Peyer's patch (tissue), 4 donors: ENCODE measurements around the gene ZSCAN25. TPM values are rescaled to one million over a fixed set of nuclear protein-coding genes. Genes with fewer than 3 reads are reported as not detected.
A peak's percentile ranks its signal among the peaks of the same experiment; 100 is the strongest.
"Not testable (repeated sequence)": the region's sequence is repeated elsewhere in the genome, so short reads cannot be mapped to it uniquely, and the experiment has no call there.

Experiments
- DNase-seq, 3 donors: peaks; one replicate each; pipeline ENCODE4 v3.0.0-alpha.2; 2017 to 2019
- H3K27ac ChIP-seq, 4 donors: fragments of 200-600 bp; sonication (generic); one replicate each; pipeline ENCODE4 v1.5.1; 2016 to 2019
- H3K27me3 ChIP-seq, 2 donors: fragments of 200-600 bp; sonication (generic); one replicate each; pipeline ENCODE4 v1.5.1; 2019
- H3K36me3 ChIP-seq, 3 donors: fragments of 200-600 bp; sonication (generic); one replicate each; pipeline ENCODE4 v1.5.1; 2016 to 2019
- H3K4me1 ChIP-seq, 4 donors: fragments of 200-600 bp; sonication (generic); one replicate each; pipeline ENCODE4 v1.5.1; 2016 to 2019
- H3K4me3 ChIP-seq, 4 donors: fragments of 200-600 bp; sonication (generic); 1 replicate in 3 of 4; 2 replicates in 1 of 4; pipeline ENCODE4 v1.5.1; 2016 to 2019; ENCODE audit warnings: mild to moderate bottlenecking in 1 of 4
- H3K9me3 ChIP-seq, 4 donors: fragments of 200-600 bp; sonication (generic); one replicate each; pipeline ENCODE4 v1.5.1; 2016 to 2019; ENCODE audit warnings: mild to moderate bottlenecking in 1 of 4
- POLR2A ChIP-seq, 2 donors: fragments of 450-650 bp; IDR thresholded peaks; one replicate each; pipeline ENCODE4 v1.5.1; 2017; ENCODE audit warnings: antibody characterized with exemption in 2 of 2, mild to moderate bottlenecking in 2 of 2, moderate library complexity in 2 of 2
- total RNA-seq, 4 donors: library from RNA; depleted of rRNA; stranded (reverse); fragments of >200 nt; gene quantifications; one replicate each; pipeline ENCODE4 v1.1.0, GENCODE V29; 2016
- TF ChIP-seq, protein P1 (sequence below), 6 experiments: fragments of 450-650 bp in 4 of 6; fragments of 200-600 bp in 2 of 6; sonication (generic) in 1 of 6; IDR thresholded peaks; one replicate each; pipeline ENCODE4 v1.5.1; 2017 to 2019; ENCODE audit warnings: antibody characterized with exemption in 6 of 6, mild to moderate bottlenecking in 3 of 6, moderate library complexity in 1 of 6

ZSCAN25 gene
- total RNA-seq, result 10 to 100 TPM; 20.0 to 36.4 (median 31.9) TPM

DNA sequence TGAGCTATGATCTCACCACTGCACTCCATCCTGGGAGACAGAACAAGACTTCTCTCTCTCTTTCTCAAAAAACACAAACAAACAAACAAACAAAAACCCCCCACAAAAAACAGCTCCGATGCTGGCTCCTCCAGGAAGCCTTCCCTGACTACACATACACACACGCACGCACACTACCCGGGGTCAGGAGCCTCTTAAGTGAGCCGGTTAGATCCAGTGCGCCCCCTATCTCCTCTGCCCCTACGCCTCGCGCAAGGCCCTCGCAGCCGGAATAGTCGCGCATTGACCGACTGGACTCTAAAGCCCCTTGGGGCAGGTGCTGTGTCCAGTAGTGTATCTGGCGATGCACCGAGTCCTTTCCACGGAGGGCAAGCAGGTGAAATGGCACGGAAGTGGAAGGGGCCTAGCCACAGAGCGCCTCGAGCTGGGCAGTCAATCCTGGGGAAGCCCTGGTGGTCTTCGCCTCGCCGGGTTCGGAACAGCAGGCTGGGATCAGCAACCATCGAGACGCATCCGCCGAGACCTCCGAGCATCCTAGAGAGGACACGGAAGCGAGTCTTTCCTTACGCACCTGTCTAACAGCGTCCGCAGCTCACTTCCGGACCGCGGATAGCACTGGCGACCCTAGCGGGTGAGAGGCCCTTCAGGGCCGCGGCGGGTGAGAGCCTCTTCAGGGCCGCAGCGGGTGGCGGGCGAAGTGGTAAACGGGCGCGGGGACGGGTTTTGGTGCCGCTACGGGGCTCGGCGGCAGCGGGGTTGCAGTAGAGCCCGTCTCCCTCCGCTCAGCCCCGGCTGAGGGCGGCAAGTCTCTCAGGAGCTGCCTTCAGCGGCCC is at the start of gene ZSCAN25:
Gene ZSCAN25, plus strand, starts transcription at position 588 of the 833 bp plus-strand sequence. CDS start 2,661 bp downstream, outside the sequence.
- Histone ChIP-seq H3K4me3 (peak within 1 kb of the TSS; percentile 92 to 99 (median 96)), H3K9me3 (no peaks in the 10 kb centered on the region), H3K27me3 (no peaks in the 10 kb centered on the region), H3K4me1 (peaks cover 0 to 11% (median 5%) of the 10 kb centered on the region in 4 donors), H3K27ac (peak within 1 kb of the TSS; percentile 85 to 88 (median 86)), H3K36me3 (peaks cover 0 to 32% (median 0%) of the 10 kb centered on the region in 3 donors)
- peak; percentile 59 to 71 for TF ChIP-seq POLR2A (IDR thresholded peaks at IDR 0.05)
- TF ChIP-seq, protein P1, sequence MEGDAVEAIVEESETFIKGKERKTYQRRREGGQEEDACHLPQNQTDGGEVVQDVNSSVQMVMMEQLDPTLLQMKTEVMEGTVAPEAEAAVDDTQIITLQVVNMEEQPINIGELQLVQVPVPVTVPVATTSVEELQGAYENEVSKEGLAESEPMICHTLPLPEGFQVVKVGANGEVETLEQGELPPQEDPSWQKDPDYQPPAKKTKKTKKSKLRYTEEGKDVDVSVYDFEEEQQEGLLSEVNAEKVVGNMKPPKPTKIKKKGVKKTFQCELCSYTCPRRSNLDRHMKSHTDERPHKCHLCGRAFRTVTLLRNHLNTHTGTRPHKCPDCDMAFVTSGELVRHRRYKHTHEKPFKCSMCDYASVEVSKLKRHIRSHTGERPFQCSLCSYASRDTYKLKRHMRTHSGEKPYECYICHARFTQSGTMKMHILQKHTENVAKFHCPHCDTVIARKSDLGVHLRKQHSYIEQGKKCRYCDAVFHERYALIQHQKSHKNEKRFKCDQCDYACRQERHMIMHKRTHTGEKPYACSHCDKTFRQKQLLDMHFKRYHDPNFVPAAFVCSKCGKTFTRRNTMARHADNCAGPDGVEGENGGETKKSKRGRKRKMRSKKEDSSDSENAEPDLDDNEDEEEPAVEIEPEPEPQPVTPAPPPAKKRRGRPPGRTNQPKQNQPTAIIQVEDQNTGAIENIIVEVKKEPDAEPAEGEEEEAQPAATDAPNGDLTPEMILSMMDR (IDR thresholded peaks at IDR 0.05), result peak in 2 of 6 experiments; percentile 12 to 25
- DNase-seq, result peak; percentile 86 to 94 (median 87)

DNA sequence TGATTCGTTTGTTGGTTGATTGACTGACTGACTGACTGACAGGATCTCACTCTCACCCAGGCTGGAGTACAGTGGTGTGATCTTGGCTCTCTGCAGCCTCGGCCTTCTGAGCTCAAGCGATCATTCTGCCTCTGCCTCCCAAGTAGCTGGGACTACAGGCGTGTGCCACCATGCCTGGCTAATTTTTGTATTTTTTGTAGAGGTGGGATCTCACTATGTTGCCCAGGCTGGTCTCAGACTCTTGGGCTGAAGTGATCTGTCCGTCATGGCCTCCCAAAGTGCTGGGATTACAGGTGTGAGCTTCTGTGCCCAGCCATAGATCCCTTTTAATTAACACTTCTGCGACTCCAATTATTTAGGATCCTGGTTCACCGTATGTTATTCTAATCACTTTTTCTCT is 48.0 kb upstream of the ZSCAN25 start:
- not testable (repeated sequence) for H3K4me1 ChIP-seq, H3K4me3 ChIP-seq, H3K27ac ChIP-seq, H3K9me3 ChIP-seq, H3K27me3 ChIP-seq, DNase-seq
- peaks cover 0 to 84% (median 0%) of the 10 kb centered on the region in 3 donors for H3K36me3 ChIP-seq

GRCh38 chr7:99571768-99572167 is 45.0 kb upstream of the ZSCAN25 start:
- Histone ChIP-seq H3K4me3 (no peak overlapping the region), H3K9me3 (no peaks in the 10 kb centered on the region), H3K27me3 (no peaks in the 10 kb centered on the region), H3K27ac (no peak overlapping the region), H3K4me1 (no peaks in the 10 kb centered on the region), H3K36me3 (peaks cover 0 to 60% (median 0%) of the 10 kb centered on the region in 3 donors)
- no peak for DNase-seq
- TF ChIP-seq, protein P1 (IDR thresholded peaks at IDR 0.05), result no peak
- TF ChIP-seq POLR2A (IDR thresholded peaks at IDR 0.05), result no peak

- peaks cover 0 to 54% (median 0%) of the 10 kb centered on the region in 3 donors for H3K36me3 ChIP-seq
- H3K27ac ChIP-seq, result no peak overlapping the region
- no peak overlapping the region for H3K4me3 ChIP-seq
- TF ChIP-seq POLR2A (IDR thresholded peaks at IDR 0.05), result no peak
- TF ChIP-seq, protein P1 (IDR thresholded peaks at IDR 0.05), result no peak
- no peaks in the 10 kb centered on the region for H3K9me3 ChIP-seq
- H3K4me1 ChIP-seq, result no peaks in the 10 kb centered on the region
- no peak for DNase-seq
- H3K27me3 ChIP-seq, result no peaks in the 10 kb centered on the region
Measured at GRCh38 chr7:99573257-99573656, 43.5 kb upstream of the ZSCAN25 start.

- Histone ChIP-seq H3K9me3 (no peaks in the 10 kb centered on the region), H3K4me1 (peaks cover 0 to 8% (median 1%) of the 10 kb centered on the region in 4 donors), H3K36me3 (peaks cover 0 to 27% (median 0%) of the 10 kb centered on the region in 3 donors), H3K27ac (no peak overlapping the region), H3K27me3 (no peaks in the 10 kb centered on the region), H3K4me3 (no peak overlapping the region)
- TF ChIP-seq, protein P1 (IDR thresholded peaks at IDR 0.05), result no peak
- no peak for TF ChIP-seq POLR2A (IDR thresholded peaks at IDR 0.05)
- no peak for DNase-seq
Measured at GRCh38 chr7:99576251-99576650, 40.5 kb upstream of the ZSCAN25 start.

- TF ChIP-seq POLR2A (IDR thresholded peaks at IDR 0.05), result no peak
- TF ChIP-seq, protein P1 (IDR thresholded peaks at IDR 0.05), result no peak
- peaks cover 0 to 8% (median 1%) of the 10 kb centered on the region in 4 donors for H3K4me1 ChIP-seq
- peak overlapping the region in 1 of 4 donors; percentile 27 for H3K27ac ChIP-seq
- peaks cover 0 to 2% (median 0%) of the 10 kb centered on the region in 3 donors for H3K36me3 ChIP-seq
- H3K9me3 ChIP-seq, result no peaks in the 10 kb centered on the region
- H3K27me3 ChIP-seq, result no peaks in the 10 kb centered on the region
- DNase-seq, result no peak
- peak overlapping the region; percentile 44 to 63 (median 60) for H3K4me3 ChIP-seq
Measured at GRCh38 chr7:99579281-99579955, 37.3 kb upstream of the ZSCAN25 start.
